Coronary artery (tissue), 2 donors: ENCODE data around the gene ZNF433.
"Not testable (repeated sequence)": the region's sequence is repeated elsewhere in the genome, so short reads cannot be mapped to it uniquely, and the experiment has no call there.

Experiments used
- DNase-seq: peaks from one replicate; pipeline ENCODE4 v3.0.0-alpha.2; 2017; ENCODE audit warnings: low spot score
- H3K27ac ChIP-seq, 2 donors: fragments of 200-600 bp; sonication (generic); one replicate each; pipeline ENCODE4 v1.5.1; 2016 to 2019
- H3K4me3 ChIP-seq: fragments of 200-600 bp; sonication (generic); 2 replicates; pipeline ENCODE4 v1.5.1; 2016; ENCODE audit warnings: mild to moderate bottlenecking, moderate library complexity
- CTCF ChIP-seq: fragments of 200-600 bp; sonication (generic); IDR thresholded peaks from one replicate; pipeline ENCODE4 v1.5.1; 2019; ENCODE audit warnings: antibody characterized with exemption

ZNF433 gene

GRCh38 chr19:12035220-12036172 is at the start of gene ZNF433:
Gene ZNF433, minus strand, starts transcription at chr19:12035679. Its CDS starts 140 bp downstream, at chr19:12035539.
- DNase-seq = peak; percentile 95
- Histone ChIP-seq H3K27ac (peak within 1 kb of the TSS; percentile 69 to 93), H3K4me3 (peak within 1 kb of the TSS; percentile 96)
- TF ChIP-seq CTCF = no peak

DNA sequence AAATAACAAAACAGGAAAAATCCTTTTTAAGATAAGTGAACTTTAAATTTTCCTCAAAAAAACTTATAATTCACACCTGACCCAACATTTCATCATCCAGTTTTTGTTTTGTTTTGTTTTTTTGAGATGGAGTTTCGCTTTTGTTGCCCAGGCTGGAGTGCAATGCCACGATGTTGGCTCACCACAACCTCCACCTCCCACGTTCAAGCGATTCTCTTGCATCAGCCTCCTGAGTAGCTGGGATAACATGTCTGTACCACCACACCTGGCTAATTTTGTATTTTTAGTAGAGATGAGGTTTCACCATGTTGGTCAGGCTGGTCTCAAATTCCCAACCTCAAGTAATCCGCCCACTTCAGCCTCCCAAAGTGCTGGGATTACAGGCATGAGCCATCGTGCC is 47.9 kb upstream of the ZNF433 start:
- H3K27ac ChIP-seq, DNase-seq, H3K4me3 ChIP-seq: not testable (repeated sequence)

- H3K4me3 ChIP-seq = peak overlapping the region; percentile 1
- H3K27ac ChIP-seq = no peak overlapping the region
- no peak for DNase-seq
- no peak for TF ChIP-seq CTCF
Measured at GRCh38 chr19:12077375-12077774, 41.9 kb upstream of the ZNF433 start.

DNA sequence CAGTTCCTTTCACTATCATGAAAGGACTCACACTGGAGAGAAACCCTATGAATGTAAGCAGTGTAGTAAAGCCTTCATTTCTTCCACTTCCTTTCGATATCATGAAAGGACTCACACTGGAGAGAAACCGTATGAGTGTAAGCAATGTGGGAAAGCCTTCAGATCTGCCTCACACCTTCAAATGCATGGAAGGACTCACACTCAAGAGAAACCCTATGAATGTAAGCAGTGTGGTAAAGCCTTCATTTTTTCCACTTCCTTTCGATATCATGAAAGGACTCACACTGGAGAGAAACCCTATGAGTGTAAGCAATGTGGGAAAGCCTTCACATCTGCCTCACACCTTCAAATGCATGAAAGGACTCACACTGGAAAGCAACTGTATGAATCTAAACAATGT is 40.9 kb upstream of the ZNF433 start:
- H3K27ac ChIP-seq, DNase-seq: not testable (repeated sequence)
- H3K4me3 ChIP-seq = peak overlapping the region; percentile 1

DNA sequence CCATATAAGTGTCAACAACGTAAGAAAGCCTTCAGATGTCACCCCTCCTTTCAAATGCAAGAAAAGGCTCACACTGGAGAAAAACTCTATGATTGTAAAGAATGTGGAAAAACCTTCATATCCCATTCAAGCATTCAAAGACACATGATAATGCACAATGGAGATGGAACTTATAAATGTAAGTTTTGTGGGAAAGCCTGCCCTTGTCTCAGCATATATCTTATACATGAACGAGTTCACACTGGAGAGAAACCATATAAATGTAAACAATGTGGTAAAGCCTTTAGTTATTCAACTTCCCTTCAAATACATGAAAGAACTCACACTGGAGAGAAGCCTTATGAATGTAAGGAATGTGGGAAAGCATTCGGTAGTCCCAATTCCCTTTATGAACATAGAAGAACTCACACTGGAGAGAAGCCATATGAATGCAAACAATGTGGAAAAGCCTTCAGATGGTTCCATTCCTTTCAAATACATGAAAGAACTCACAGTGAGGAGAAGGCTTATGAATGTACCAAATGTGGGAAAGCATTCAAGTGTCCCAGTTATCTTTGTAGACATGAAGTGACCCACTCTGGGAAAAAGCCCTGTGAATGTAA is 40.2 kb upstream of the ZNF433 start:
- DNase-seq = no peak
- TF ChIP-seq CTCF = no peak
- H3K4me3 ChIP-seq = peak overlapping the region; percentile 1
- H3K27ac ChIP-seq = no peak overlapping the region

- no peak for TF ChIP-seq CTCF
- H3K4me3 ChIP-seq = peak within 1 kb of the TSS; percentile 80
- H3K27ac ChIP-seq = peak within 1 kb of the TSS; percentile 93 to 94
- DNase-seq = peak; percentile 97
Measured at GRCh38 chr19:12064590-12065538, 29.4 kb upstream of the ZNF433 start, which contains the start of gene ZNF844. Gene ZNF844, plus strand, starts transcription at chr19:12064731. Its CDS starts 143 bp downstream, at chr19:12064874.

- Histone ChIP-seq H3K27ac (no peak overlapping the region), H3K4me3 (no peak overlapping the region)
- DNase-seq = no peak
- no peak for TF ChIP-seq CTCF
Measured at GRCh38 chr19:12055784-12056183, 20.3 kb upstream of the ZNF433 start.
